ENCODE data around the gene MYD88.

GRCh38 chr3:38151667-38152265, 13.3 kb downstream of the MYD88 start:
- TF ChIP-seq EZH2phosphoT487 (IDR thresholded peaks at IDR 0.05; ENCODE audit: insufficient read depth, low read depth): no peak
- no peak for TF ChIP-seq EZH2 (IDR thresholded peaks at IDR 0.05; ENCODE audit: insufficient read depth, poor library complexity, severe bottlenecking)
